Liver (tissue), 9 donors: ENCODE measurements around the gene FAU. TPM values are rescaled to one million over a fixed set of nuclear protein-coding genes. Genes with fewer than 3 reads are reported as not detected.

Source experiments
- DNase-seq: peaks from one replicate; pipeline ENCODE4 v3.0.0-alpha.2; 2017; ENCODE audit warnings: low spot score
- H3K27ac ChIP-seq, 2 donors: one replicate each; pipeline ENCODE4 v1.7.0; 2013; ENCODE audit warnings: inconsistent platforms in 2 of 2, low read length in 2 of 2, control low read depth in 1 of 2, low read depth in 1 of 2, mild to moderate bottlenecking in 1 of 2
- H3K27me3 ChIP-seq, 4 donors: one replicate each; pipeline versions ENCODE4 v1.6.1 to v1.7.0; 2013; ENCODE audit warnings: low read length in 3 of 4, inconsistent platforms in 1 of 4, mild to moderate bottlenecking in 1 of 4, moderate library complexity in 1 of 4; ENCODE audit not compliant: control insufficient read depth in 4 of 4, insufficient read depth in 4 of 4
- H3K36me3 ChIP-seq, 4 donors: one replicate each; pipeline versions ENCODE4 v1.6.1 to v1.7.0; 2013; ENCODE audit warnings: low read length in 3 of 4, mild to moderate bottlenecking in 3 of 4, low read depth in 1 of 4, moderate library complexity in 1 of 4; ENCODE audit not compliant: control insufficient read depth in 4 of 4, insufficient read depth in 3 of 4
- H3K4me1 ChIP-seq, 4 donors: one replicate each; pipeline versions ENCODE4 v1.6.1 to v1.7.0; 2013; ENCODE audit warnings: low read length in 3 of 4, mild to moderate bottlenecking in 3 of 4, moderate library complexity in 1 of 4; ENCODE audit not compliant: control insufficient read depth in 4 of 4, insufficient read depth in 4 of 4
- H3K4me3 ChIP-seq, 3 donors: one replicate each; pipeline versions ENCODE4 v1.6.1 to v1.7.0; 2013; ENCODE audit warnings: low read length in 3 of 3, control low read depth in 1 of 3, low read depth in 1 of 3, mild to moderate bottlenecking in 1 of 3
- H3K9ac ChIP-seq, 2 donors: one replicate each; pipeline ENCODE4 v1.7.0; 2013; ENCODE audit warnings: low read length in 2 of 2, mild to moderate bottlenecking in 2 of 2, moderate library complexity in 2 of 2, control low read depth in 1 of 2, low read depth in 1 of 2
- H3K9me3 ChIP-seq, 4 donors: one replicate each; pipeline versions ENCODE4 v1.6.1 to v1.7.0; 2013; ENCODE audit warnings: low read length in 3 of 4; ENCODE audit not compliant: control insufficient read depth in 4 of 4
- GABPA ChIP-seq, 2 donors: IDR thresholded peaks in 1 of 2; conservative IDR thresholded peaks in 1 of 2; 2 replicates each; pipeline ENCODE4 v1.6.1; 2016; ENCODE audit warnings: antibody characterized with exemption in 2 of 2, mild to moderate bottlenecking in 1 of 2, moderate library complexity in 1 of 2
- HNF4G ChIP-seq: IDR thresholded peaks from 2 replicates; pipeline ENCODE4 v1.6.1; 2016; ENCODE audit warnings: antibody characterized with exemption
- RAD21 ChIP-seq, 2 donors: IDR thresholded peaks; 2 replicates each; pipeline ENCODE4 v1.6.1; 2016; ENCODE audit warnings: antibody characterized with exemption in 2 of 2, mild to moderate bottlenecking in 2 of 2
- TAF1 ChIP-seq: conservative IDR thresholded peaks from 2 replicates; pipeline ENCODE4 v1.6.1; 2016; ENCODE audit warnings: antibody characterized with exemption, mild to moderate bottlenecking
- WGBS: extraction: QIAGEN DNeasy Blood & Tissue Kit; methylation state at CpG from one replicate; pipeline ENCODE4 v1.1.7; 2013; 5-methylcytosine and 5-hydroxymethylcytosine counted together
- polyA plus RNA-seq, 2 donors: library from polyadenylated mRNA; stranded (reverse) in 1 of 2; unstranded in 1 of 2; fragments of 200-250 nt in 1 of 2; fragments of >200 nt in 1 of 2; fragmentation: Nextera tagmentation in 1 of 2; extraction: Ambion mirVana in 1 of 2; gene quantifications; one replicate each; pipeline versions ENCODE4 v1.2.1 to v1.2.3, GENCODE V29; 2013 to 2015
- total RNA-seq, 2 donors: library from RNA; depleted of rRNA; stranded (reverse); fragments of >200 nt; gene quantifications; one replicate each; pipeline ENCODE4 v1.2.3, GENCODE V29; 2014
- TF ChIP-seq, protein P1 (sequence below): IDR thresholded peaks from 2 replicates; pipeline ENCODE4 v1.6.1; 2016; ENCODE audit warnings: antibody characterized with exemption, mild to moderate bottlenecking
- TF ChIP-seq, protein P2 (sequence below): fragments of 150-350 bp; IDR thresholded peaks from 2 replicates; pipeline ENCODE4 v1.5.1; 2017; ENCODE audit warnings: improper control_type of control experiment, low read depth, low read length; ENCODE audit not compliant: missing input control
- TF ChIP-seq, protein P3 (sequence below): IDR thresholded peaks from 2 replicates; pipeline ENCODE4 v1.6.1; 2016; ENCODE audit warnings: antibody characterized with exemption
- donor health status: healthy.
- donor health status: healthy.
- donor health status: healthy.
- donor health status: healthy.
- donor health status: healthy.

Gene FAU
- total and polyA plus RNA-seq, 4 donors: 199 to 535 (median 362) TPM

DNA sequence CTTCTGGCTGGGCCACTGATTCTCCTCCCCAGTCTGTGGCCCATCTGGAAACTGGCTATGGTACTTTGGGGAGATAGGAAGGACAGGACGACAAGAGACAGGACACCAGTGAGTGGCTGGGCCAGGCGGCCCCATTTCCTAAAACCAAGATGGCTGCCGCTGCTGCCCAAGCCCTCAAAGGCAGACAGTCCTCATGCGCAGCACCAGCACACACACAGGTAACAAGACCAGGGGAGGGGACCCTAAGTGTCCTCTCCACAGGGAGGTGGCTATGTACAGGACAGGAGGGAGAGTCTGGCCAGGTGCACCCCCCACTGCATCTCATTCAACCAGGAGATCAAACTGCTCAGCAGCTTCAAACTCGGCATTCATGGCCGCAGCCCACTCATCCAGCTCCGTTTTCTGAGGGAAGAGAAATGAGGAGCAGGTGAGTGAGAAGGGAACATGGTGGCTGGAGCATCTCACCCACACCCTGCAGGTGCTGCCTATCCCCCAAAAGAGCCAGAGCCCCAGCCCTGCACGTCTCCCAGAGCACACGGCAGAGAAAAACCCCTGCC is 43.1 kb downstream of the FAU start (continued):
- TF ChIP-seq, protein P1, sequence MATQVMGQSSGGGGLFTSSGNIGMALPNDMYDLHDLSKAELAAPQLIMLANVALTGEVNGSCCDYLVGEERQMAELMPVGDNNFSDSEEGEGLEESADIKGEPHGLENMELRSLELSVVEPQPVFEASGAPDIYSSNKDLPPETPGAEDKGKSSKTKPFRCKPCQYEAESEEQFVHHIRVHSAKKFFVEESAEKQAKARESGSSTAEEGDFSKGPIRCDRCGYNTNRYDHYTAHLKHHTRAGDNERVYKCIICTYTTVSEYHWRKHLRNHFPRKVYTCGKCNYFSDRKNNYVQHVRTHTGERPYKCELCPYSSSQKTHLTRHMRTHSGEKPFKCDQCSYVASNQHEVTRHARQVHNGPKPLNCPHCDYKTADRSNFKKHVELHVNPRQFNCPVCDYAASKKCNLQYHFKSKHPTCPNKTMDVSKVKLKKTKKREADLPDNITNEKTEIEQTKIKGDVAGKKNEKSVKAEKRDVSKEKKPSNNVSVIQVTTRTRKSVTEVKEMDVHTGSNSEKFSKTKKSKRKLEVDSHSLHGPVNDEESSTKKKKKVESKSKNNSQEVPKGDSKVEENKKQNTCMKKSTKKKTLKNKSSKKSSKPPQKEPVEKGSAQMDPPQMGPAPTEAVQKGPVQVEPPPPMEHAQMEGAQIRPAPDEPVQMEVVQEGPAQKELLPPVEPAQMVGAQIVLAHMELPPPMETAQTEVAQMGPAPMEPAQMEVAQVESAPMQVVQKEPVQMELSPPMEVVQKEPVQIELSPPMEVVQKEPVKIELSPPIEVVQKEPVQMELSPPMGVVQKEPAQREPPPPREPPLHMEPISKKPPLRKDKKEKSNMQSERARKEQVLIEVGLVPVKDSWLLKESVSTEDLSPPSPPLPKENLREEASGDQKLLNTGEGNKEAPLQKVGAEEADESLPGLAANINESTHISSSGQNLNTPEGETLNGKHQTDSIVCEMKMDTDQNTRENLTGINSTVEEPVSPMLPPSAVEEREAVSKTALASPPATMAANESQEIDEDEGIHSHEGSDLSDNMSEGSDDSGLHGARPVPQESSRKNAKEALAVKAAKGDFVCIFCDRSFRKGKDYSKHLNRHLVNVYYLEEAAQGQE: no peak

DNA sequence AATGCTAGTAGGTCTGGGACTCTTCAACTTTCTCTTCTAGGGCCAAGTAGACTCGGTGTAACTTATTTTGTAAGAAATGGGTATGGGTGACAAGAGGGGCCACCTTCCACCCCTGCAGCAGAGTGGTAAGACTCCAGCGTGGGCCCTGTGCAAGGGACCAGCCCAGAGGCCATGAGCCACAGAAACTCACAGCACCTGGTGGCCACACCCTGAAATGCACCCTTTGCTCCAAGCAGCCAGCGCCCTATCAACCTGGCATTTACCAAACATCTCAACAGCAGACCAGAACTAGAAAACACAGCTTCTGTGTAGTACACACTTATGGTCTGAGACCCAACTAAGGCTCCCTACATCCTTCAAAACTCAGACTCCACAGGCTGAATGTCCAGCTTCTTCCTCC is 43.8 kb downstream of the FAU start:
- no peaks in the 10 kb centered on the region for H3K9me3 ChIP-seq
- peak; percentile 64 for DNase-seq
- H3K27ac ChIP-seq: no peak overlapping the region
- WGBS: 51% methylated on average over 3 of the region's 3 CpGs
- H3K4me1 ChIP-seq: peaks cover 0 to under 1% (median under 1%) of the 10 kb centered on the region in 4 donors
- H3K4me3 ChIP-seq: no peak overlapping the region
- no peaks in the 10 kb centered on the region for H3K36me3 ChIP-seq
- TF ChIP-seq GABPA (IDR thresholded peaks at IDR 0.05 in 1 of 2, conservative IDR thresholded peaks at IDR 0.05 in 1 of 2) (no peak), RAD21 (IDR thresholded peaks at IDR 0.05) (peak; percentile 70 to 86), TAF1 (no peak)
- TF ChIP-seq, protein P2, sequence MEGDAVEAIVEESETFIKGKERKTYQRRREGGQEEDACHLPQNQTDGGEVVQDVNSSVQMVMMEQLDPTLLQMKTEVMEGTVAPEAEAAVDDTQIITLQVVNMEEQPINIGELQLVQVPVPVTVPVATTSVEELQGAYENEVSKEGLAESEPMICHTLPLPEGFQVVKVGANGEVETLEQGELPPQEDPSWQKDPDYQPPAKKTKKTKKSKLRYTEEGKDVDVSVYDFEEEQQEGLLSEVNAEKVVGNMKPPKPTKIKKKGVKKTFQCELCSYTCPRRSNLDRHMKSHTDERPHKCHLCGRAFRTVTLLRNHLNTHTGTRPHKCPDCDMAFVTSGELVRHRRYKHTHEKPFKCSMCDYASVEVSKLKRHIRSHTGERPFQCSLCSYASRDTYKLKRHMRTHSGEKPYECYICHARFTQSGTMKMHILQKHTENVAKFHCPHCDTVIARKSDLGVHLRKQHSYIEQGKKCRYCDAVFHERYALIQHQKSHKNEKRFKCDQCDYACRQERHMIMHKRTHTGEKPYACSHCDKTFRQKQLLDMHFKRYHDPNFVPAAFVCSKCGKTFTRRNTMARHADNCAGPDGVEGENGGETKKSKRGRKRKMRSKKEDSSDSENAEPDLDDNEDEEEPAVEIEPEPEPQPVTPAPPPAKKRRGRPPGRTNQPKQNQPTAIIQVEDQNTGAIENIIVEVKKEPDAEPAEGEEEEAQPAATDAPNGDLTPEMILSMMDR: peak; percentile 77
- TF ChIP-seq, protein P3, sequence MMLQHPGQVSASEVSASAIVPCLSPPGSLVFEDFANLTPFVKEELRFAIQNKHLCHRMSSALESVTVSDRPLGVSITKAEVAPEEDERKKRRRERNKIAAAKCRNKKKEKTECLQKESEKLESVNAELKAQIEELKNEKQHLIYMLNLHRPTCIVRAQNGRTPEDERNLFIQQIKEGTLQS: no peak
- no peak overlapping the region for H3K9ac ChIP-seq
- H3K27me3 ChIP-seq: no peaks in the 10 kb centered on the region

DNA sequence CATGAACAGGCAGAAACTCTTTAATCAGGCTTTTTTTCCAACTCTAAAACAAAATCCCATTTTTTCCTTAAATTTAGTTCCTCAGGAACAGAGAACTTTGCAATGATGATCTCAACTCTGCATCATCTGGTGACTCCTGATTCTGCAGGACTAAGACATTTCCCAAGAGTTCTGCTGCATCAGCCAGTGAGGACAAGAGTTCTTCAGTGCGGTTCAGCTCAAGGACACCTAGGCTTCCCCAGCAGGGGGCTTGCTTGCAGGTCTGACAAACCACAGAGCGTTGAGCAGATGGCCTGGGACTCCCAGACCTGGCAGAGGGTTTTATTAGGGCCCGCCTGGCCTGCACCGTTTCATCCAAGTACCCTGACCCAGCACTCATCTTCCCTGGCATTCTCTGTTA is 44.5 kb downstream of the FAU start:
- WGBS: 91% methylated on average over 4 of the region's 4 CpGs
- DNase-seq: no peak
- Histone ChIP-seq H3K9ac (no peak overlapping the region), H3K9me3 (no peaks in the 10 kb centered on the region), H3K36me3 (no peaks in the 10 kb centered on the region), H3K27ac (no peak overlapping the region), H3K27me3 (no peaks in the 10 kb centered on the region), H3K4me3 (no peak overlapping the region), H3K4me1 (no peaks in the 10 kb centered on the region)
- no peak for TF ChIP-seq HNF4G
- TF ChIP-seq, protein P2: no peak
- TF ChIP-seq, protein P1: no peak
